ENCODE data around the gene CAPN2.

DNA sequence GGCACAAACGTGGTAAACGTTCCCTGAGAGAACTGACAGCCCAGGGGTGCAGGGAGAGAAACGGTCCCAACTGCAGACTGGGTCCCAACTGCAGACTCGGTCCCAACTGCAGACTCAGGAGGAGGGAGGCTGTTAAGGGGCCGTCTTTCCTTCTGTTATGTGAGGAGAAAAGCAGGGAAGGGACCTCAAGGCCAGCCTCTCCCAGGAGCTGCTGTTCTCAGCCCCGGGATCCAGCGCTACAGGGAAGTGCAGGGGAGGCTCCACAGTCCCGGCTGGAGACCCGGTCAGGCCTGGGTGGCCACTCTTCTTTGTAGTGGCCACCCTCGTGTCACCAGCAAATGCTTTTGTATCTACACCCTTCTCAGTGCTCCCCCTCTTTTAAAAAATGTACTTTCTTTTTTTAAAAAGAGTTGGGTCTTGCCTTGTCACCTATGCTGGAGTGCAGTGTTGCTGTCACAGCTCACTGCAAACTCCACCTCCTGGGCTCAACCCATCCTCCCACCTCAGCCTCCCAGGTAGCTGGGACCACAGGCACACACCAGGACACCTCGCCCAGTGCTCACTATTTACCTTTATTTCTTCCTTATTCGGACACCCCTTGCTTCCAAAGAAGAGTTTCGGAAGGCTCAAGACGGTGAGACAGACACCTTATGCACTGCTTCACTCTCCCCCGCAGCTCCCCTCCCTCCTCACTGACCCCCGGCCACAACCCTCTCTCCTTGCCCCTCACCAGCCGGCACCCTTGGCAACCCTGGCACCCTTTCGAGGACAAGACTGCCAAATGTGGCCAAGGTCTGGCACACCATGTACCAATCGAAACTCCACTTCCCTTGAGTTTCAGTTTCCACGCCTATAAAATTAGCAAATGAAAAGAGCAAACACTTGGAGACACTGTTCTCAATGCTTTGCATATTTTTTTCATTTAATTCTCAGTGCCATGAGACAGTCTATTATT, 21.8 kb downstream of the CAPN2 start:
- TF ChIP-seq, protein P1, sequence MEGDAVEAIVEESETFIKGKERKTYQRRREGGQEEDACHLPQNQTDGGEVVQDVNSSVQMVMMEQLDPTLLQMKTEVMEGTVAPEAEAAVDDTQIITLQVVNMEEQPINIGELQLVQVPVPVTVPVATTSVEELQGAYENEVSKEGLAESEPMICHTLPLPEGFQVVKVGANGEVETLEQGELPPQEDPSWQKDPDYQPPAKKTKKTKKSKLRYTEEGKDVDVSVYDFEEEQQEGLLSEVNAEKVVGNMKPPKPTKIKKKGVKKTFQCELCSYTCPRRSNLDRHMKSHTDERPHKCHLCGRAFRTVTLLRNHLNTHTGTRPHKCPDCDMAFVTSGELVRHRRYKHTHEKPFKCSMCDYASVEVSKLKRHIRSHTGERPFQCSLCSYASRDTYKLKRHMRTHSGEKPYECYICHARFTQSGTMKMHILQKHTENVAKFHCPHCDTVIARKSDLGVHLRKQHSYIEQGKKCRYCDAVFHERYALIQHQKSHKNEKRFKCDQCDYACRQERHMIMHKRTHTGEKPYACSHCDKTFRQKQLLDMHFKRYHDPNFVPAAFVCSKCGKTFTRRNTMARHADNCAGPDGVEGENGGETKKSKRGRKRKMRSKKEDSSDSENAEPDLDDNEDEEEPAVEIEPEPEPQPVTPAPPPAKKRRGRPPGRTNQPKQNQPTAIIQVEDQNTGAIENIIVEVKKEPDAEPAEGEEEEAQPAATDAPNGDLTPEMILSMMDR (IDR thresholded peaks at IDR 0.05), result no peak
- no peak for TF ChIP-seq POLR2A (IDR thresholded peaks at IDR 0.05)
